HG02884 (cell line): ENCODE measurements around the gene KDSR.

Experiments
- ATAC-seq: cut with Tn5 transposase; IDR thresholded peaks from one replicate; pipeline ENCODE4 v1.9.1; 2021; ENCODE audit warnings: mild to moderate bottlenecking, moderate library complexity; ENCODE audit not compliant: unreplicated experiment

KDSR gene

DNA sequence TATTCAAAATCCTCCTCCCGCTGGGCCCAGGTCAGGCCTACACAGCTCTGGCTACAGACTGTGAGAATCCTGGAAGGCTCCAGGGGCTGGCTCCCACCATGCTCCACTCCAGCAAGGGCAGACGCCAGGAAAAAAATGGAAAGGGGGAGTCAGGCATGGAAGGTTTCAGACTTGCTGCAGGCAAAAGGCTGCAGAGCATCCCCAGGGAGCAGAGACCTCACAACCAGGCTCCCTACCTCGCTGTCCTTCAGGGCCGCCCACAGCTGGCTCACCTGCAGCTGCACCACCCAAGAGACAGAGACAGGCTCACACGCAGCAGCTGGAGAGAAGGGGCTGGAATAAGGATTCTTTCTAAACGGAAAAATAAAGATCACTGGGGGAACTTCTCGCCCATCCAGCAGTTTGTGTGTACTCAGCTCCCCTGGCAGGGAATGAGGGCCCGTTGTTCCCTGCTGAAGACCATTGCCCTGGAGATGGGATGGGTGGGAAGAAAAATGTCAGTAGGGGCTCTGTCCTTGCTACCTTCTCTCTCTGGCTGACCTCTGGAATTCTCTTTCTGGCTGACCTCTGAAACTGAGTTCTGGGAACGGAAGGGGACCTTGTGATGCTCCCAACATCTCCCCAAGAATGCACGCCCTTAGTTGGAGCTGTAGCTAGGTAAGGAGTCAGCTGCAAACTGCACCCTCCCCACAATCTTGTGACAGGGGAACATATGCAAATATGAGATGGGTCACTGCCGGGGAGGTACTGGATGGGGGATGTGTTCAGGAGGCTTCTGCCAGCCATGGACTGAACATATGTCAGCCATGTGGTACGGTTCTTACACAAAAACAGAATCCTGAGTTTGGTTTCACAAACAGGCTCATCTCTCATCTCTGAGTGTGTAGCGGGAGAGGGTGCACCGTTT lies 81.9 kb downstream of the KDSR start:
- ATAC-seq, result peak; percentile 96

DNA sequence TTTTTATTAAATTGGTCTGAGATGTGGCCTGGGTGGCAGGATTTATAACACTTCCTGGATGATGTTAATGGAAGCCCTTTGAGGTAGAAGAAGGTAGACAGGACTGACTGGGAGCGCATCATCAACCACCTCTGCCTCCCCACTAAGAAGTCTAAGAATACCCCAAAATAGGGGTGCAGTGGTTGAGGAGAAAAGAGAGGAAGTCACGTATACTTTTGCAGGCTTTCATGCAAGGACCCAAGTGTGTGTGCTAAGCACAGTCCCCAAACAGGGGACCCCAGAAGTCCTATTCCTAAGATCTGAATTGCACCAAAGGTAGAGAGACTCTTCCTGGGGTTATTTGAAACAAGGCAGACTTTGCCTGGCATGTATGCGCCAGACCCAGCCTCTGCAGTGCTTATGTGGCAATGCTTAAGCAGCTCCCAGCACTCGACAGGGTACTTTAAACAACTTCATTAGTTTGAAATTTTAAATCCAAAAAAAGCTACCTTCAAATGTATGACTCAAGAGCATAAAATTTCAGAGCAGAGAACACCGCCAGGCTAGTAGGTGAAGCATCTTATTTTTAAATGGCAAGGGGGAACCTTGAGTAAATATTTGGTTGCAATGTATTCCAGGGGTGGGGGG lies 82.7 kb downstream of the KDSR start:
- ATAC-seq, result no peak

DNA sequence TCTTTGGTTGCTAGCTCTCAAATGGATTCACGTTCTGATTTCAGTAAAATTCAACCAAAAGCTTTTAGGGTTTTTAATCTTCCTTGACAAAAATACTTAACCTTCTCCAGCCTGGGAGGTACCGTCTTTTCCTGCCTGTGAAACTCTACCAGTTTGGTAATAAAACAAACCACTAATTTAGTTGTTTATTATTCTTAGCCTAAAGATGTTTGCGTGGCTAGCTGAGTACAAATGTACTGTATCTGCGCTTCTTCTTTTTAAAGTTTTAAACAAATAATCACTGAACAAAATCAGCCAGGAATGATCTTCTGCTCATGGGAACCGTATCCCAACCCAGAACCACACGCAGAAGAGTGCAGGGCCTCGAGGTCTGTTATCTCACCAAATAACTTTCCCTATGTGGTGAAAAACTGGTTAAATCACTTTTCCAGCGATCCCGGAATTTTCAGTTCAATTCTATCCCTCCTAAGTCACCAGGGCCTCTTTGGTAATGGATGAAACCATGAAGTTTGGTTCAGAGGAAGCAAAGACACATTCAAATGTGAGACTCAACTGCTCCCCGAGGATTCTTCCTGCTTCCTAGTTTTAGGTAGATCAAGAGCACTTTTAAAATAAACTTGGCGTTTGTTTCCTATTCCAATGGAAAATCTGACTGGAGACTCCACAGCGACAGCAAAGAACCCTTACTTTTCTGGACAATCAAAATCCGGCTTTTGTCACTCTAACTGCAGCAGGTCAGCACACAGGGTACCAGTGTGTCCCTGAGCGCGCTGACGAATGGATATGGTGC lies 83.5 kb downstream of the KDSR start:
- ATAC-seq, result no peak

GRCh38 chr18:63282793-63283192 lies 84.2 kb downstream of the KDSR start:
- ATAC-seq, result no peak
